ENCODE results near the gene NKG7. TPM values are rescaled to one million over a fixed set of nuclear protein-coding genes. Genes with fewer than 3 reads are reported as not detected.

The NKG7 gene
- total RNA-seq, 1 donor from 2014 or later = not detected

- DNase-seq (ENCODE audit: low read depth) = no peak
- no peak for TF ChIP-seq CTCF (IDR thresholded peaks at IDR 0.05; ENCODE audit: insufficient read depth, low read length, severe bottlenecking)
- Histone ChIP-seq H3K27me3 (ENCODE audit: control insufficient read depth, insufficient read depth, low read length) (no peaks in the 10 kb centered on the region), H3K36me3 (ENCODE audit: control insufficient read depth, insufficient read depth, low read length) (no peaks in the 10 kb centered on the region), H3K4me3 (ENCODE audit: low read depth, low read length) (no peak overlapping the region)
- no peak for FAIRE-seq
Observed at GRCh38 chr19:51370230-51370629, 2.2 kb downstream of the NKG7 start.

GRCh38 chr19:51368366-51369282 is 3.8 kb downstream of the NKG7 start, which contains the start of gene CLDND2:
Gene CLDND2 (minus strand): TSS chr19:51369003. CDS start chr19:51368577, 426 bp downstream.
- no peaks in the 10 kb centered on the region for H3K27me3 ChIP-seq (ENCODE audit: control insufficient read depth, insufficient read depth, low read length)
- peak within 1 kb of the TSS; percentile 58 for H3K4me3 ChIP-seq (ENCODE audit: low read depth, low read length)

DNA sequence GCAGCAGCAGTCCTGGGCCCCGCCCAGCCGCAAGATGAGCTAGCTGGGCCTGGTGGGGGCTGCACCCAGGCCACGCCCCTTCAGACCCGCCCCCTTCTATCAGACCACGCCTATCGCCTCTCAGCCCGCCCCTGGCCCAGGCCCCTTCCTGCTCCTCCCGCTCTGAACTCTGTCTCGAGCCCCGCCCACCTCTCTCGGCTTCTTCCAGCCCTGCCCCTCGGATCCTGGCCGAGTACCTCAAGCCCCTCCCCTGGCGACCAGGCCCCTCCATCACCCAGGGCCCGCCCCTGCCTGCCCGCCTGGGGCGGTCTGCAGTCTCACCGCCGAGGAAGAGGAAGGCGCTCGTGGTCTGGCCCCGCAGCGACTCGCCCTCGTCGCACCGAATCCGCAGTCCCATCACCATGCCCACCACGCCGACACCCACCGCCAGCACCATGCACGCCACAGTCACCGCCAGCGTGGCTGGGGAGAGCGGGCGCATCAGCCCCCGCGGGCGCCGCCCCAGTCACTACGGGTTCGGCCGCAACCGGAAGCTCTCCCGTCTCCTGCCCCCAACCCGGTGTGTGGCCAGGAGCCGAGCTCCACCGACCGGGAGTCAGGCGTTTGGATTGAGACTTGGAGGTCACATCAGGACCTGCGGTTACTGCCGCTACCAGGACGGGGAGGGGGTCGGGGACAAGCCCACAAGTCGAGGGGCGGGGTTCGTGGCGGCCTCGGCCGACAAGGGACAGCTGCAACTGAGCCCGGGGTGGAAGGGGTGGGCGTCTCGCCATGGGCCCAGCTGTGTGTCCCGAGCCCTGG is 4.7 kb downstream of the NKG7 start:
- peak overlapping the region; percentile 58 for H3K4me3 ChIP-seq (ENCODE audit: low read depth, low read length)
- peak; percentile 89 for DNase-seq (ENCODE audit: low read depth)
- no peak for TF ChIP-seq CTCF (IDR thresholded peaks at IDR 0.05; ENCODE audit: insufficient read depth, low read length, severe bottlenecking)
- H3K36me3 ChIP-seq (ENCODE audit: control insufficient read depth, insufficient read depth, low read length) = no peaks in the 10 kb centered on the region
- no peak for FAIRE-seq
- H3K27me3 ChIP-seq (ENCODE audit: control insufficient read depth, insufficient read depth, low read length) = no peaks in the 10 kb centered on the region

More at GRCh38 chr19:51368366-51369282, 3.8 kb downstream of the NKG7 start, which contains the start of gene CLDND2:
- FAIRE-seq (no peak), DNase-seq (ENCODE audit: low read depth) (no peak)
- no peaks in the 10 kb centered on the region for H3K36me3 ChIP-seq (ENCODE audit: control insufficient read depth, insufficient read depth, low read length)
- no peak for TF ChIP-seq CTCF (IDR thresholded peaks at IDR 0.05; ENCODE audit: insufficient read depth, low read length, severe bottlenecking)

- TF ChIP-seq CTCF (IDR thresholded peaks at IDR 0.05; ENCODE audit: insufficient read depth, low read length, severe bottlenecking) = no peak
- Histone ChIP-seq H3K27me3 (ENCODE audit: control insufficient read depth, insufficient read depth, low read length) (no peaks in the 10 kb centered on the region), H3K36me3 (ENCODE audit: control insufficient read depth, insufficient read depth, low read length) (no peaks in the 10 kb centered on the region), H3K4me3 (ENCODE audit: low read depth, low read length) (peak overlapping the region; percentile 58)
- DNase-seq (ENCODE audit: low read depth) (no peak), FAIRE-seq (no peak)
Observed at GRCh38 chr19:51367255-51367564, 5.2 kb downstream of the NKG7 start.

DNA sequence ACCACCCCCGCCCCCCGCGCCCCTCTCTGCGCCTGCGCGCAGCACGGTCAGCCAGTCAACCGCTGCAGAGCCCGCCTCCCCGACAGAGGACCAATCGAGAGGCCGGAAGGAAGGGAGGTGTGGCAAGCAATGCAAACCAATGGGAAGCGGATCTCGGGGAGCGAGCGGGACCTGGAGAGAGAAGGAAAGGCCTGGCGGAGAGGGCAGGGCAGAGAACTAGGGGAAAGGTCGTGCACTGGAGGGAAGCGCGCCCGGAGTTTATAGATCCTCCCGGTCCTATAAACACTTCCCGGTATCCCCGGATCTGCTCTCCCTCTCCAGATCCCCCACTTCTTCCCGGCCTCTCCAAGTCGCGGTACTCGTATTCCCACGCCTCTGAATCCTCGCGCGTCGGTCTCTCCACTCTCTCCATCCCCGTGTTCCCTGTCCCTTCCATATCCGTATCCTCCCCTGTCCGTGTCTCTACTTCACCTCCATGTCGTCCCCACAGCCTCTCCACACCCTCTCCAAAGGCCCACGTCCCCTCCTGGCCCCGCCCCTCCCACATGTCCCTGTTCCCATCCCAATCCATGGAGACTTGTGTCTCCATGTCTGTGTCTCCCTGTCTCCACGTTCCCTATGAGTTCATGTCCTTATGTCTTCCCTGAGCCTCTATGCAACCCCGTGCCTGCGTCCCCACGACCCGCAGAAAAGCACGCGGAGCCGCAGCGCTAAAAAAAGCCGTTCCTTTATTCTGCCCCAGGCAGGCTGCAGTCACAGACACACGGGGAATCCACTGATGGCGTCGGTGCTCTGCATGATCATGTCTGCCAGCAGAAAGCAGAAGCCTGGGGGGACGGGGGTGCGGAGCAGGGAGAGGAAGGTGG is 5.8 kb downstream of the NKG7 start:
- TF ChIP-seq CTCF (IDR thresholded peaks at IDR 0.05; ENCODE audit: insufficient read depth, low read length, severe bottlenecking) = no peak
- FAIRE-seq = no peak
- H3K27me3 ChIP-seq (ENCODE audit: control insufficient read depth, insufficient read depth, low read length) = no peaks in the 10 kb centered on the region
- peak overlapping the region; percentile 58 for H3K4me3 ChIP-seq (ENCODE audit: low read depth, low read length)
- DNase-seq (ENCODE audit: low read depth) = peak; percentile 93
- no peaks in the 10 kb centered on the region for H3K36me3 ChIP-seq (ENCODE audit: control insufficient read depth, insufficient read depth, low read length)

Measured in bronchial epithelial cell (primary cell).